HEK293T (cell line): ENCODE measurements around the gene SLC5A9.
A peak's percentile ranks its signal among the peaks of the same experiment; 100 is the strongest.

Experiments used
- CTCF ChIA-PET: fragments of 350-600 bp; formaldehyde crosslinking; extraction: SDS; loops from one replicate; lab custom pipeline; 2021; ENCODE audit warnings: antibody characterized with exemption, inconsistent platforms; lab: Yijun Ruan, JAX
- POLR2A ChIA-PET: fragments of 350-600 bp; formaldehyde crosslinking; extraction: SDS; loops from one replicate; lab custom pipeline; 2020; ENCODE audit warnings: antibody characterized with exemption, inconsistent platforms; lab: Yijun Ruan, JAX
- DNase-seq: peaks from one replicate; pipeline ENCODE4 v3.0.0; 2012; ENCODE audit warnings: mixed read lengths; ENCODE audit errors: extremely low spot score
- ARNT ChIP-seq: fragments of 450-650 bp; IDR thresholded peaks from 2 replicates; pipeline ENCODE4 v1.6.1; 2017; ENCODE audit warnings: mild to moderate bottlenecking
- BHLHE40 ChIP-seq: fragments of 450-650 bp; IDR thresholded peaks from 2 replicates; pipeline ENCODE4 v1.6.1; 2016; ENCODE audit warnings: mild to moderate bottlenecking, moderate library complexity, borderline replicate concordance
- CTBP1 ChIP-seq: fragments of 450-650 bp; IDR thresholded peaks from 2 replicates; pipeline ENCODE4 v1.6.1; 2016; ENCODE audit warnings: borderline replicate concordance
- ELF4 ChIP-seq: fragments of 450-650 bp; IDR thresholded peaks from 2 replicates; pipeline ENCODE4 v1.6.1; 2017; ENCODE audit warnings: antibody characterized with exemption
- FOXA1 ChIP-seq: fragments of 450-650 bp; IDR thresholded peaks from 2 replicates; pipeline ENCODE4 v1.6.1; 2016; ENCODE audit warnings: mild to moderate bottlenecking
- FOXK2 ChIP-seq: fragments of 450-650 bp; IDR thresholded peaks from 2 replicates; pipeline ENCODE4 v1.6.1; 2016; ENCODE audit warnings: mild to moderate bottlenecking
- FOXM1 ChIP-seq: fragments of 450-650 bp; IDR thresholded peaks from 2 replicates; pipeline ENCODE4 v1.6.1; 2017; ENCODE audit warnings: mild to moderate bottlenecking, borderline replicate concordance
- HDGF ChIP-seq: fragments of 450-650 bp; IDR thresholded peaks from 2 replicates; pipeline ENCODE4 v1.6.1; 2017; ENCODE audit warnings: antibody characterized with exemption, borderline replicate concordance
- L3MBTL2 ChIP-seq: fragments of 450-650 bp; conservative IDR thresholded peaks from 2 replicates; pipeline ENCODE4 v1.6.1; 2016; ENCODE audit warnings: mild to moderate bottlenecking
- LEF1 ChIP-seq: fragments of 450-650 bp; IDR thresholded peaks from 2 replicates; pipeline ENCODE4 v1.6.1; 2017; ENCODE audit warnings: mild to moderate bottlenecking, borderline replicate concordance
- NFRKB ChIP-seq: fragments of 450-650 bp; IDR thresholded peaks from 2 replicates; pipeline ENCODE4 v1.6.1; 2016; ENCODE audit warnings: mild to moderate bottlenecking, moderate library complexity
- PKNOX1 ChIP-seq: fragments of 450-650 bp; IDR thresholded peaks from 2 replicates; pipeline ENCODE4 v1.6.1; 2016
- SP1 ChIP-seq: fragments of 450-650 bp; IDR thresholded peaks from 2 replicates; pipeline ENCODE4 v1.6.1; 2017
- SUZ12 ChIP-seq: fragments of 450-650 bp; IDR thresholded peaks from 2 replicates; pipeline ENCODE4 v1.6.1; 2016; ENCODE audit warnings: mild to moderate bottlenecking
- TARDBP ChIP-seq: fragments of 450-650 bp; IDR thresholded peaks from 2 replicates; pipeline ENCODE4 v1.6.1; 2016
- ZNF384 ChIP-seq: fragments of 450-650 bp; IDR thresholded peaks from 2 replicates; pipeline ENCODE4 v1.6.1; 2016

SLC5A9 gene

DNA sequence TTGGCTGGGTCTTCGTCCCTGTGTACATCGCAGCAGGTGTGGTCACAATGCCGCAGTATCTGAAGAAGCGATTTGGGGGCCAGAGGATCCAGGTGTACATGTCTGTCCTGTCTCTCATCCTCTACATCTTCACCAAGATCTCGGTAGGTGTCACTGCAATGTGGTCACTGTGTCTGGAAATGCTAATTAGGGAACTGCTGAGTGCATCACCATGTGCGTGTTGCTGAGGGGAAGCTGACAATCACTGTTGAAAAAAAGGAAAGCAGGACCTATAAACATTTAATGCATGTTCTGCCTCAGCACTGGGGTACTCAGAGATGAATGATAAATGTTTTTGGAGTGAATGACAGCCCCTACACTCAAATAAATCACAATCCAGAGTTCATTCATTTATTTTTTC, 6.8 kb downstream of the SLC5A9 start:
- DNase-seq: no peak
- POLR2A ChIA-PET: no interaction called here
- TF ChIP-seq TARDBP: no peak
- TF ChIP-seq LEF1: no peak
- TF ChIP-seq FOXM1: no peak
- TF ChIP-seq ARNT: no peak
- TF ChIP-seq PKNOX1: no peak
- TF ChIP-seq SUZ12: no peak
- no peak for TF ChIP-seq NFRKB
- no peak for TF ChIP-seq FOXA1
- TF ChIP-seq L3MBTL2: no peak
- no peak for TF ChIP-seq BHLHE40
- TF ChIP-seq ZNF384: no peak
- TF ChIP-seq CTBP1: no peak
- TF ChIP-seq HDGF: no peak
- TF ChIP-seq SP1: no peak
- TF ChIP-seq FOXK2: no peak
- no peak for TF ChIP-seq ELF4
- CTCF ChIA-PET: no interaction called here

- no peak for DNase-seq
- POLR2A ChIA-PET: no interaction called here
- CTCF ChIA-PET: interaction anchor here (0.5 kb wide), 1 partner anchor 201 kb away, joined by 3 read pairs; no protein-coding TSS in a partner anchor
- TF ChIP-seq ZNF384 (no peak), HDGF (no peak), TARDBP (no peak), FOXM1 (no peak), PKNOX1 (no peak), CTBP1 (no peak), NFRKB (no peak), FOXA1 (no peak), ELF4 (no peak), SUZ12 (no peak), FOXK2 (no peak), SP1 (no peak), LEF1 (no peak)
Observed at GRCh38 chr1:48230236-48230635, 7.7 kb downstream of the SLC5A9 start.

DNA sequence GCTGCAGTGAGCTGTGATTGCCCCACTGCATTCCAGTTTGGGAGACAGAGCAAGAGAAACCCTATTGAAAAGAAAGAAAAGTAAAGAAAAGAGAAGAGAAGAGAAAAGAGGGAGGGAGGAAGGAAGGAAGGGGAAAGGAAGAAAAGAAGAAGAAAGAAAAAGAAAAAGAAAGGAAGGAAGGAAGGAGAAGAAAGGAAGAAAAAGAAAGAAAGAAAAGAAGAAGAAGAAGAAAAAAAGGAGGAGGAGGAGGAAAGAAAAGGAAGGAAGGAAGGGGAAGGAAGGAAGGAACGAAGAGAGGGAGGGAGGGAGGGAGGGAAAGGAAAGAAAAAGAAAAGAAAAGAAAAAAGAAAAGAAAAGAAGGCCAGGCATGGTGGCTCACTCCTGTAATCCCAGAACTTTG, 10.2 kb downstream of the SLC5A9 start:
- CTCF ChIA-PET: no interaction called here
- no peak for DNase-seq
- TF ChIP-seq HDGF (no peak), CTBP1 (no peak), ZNF384 (no peak), LEF1 (no peak)
- POLR2A ChIA-PET: no interaction called here

DNA sequence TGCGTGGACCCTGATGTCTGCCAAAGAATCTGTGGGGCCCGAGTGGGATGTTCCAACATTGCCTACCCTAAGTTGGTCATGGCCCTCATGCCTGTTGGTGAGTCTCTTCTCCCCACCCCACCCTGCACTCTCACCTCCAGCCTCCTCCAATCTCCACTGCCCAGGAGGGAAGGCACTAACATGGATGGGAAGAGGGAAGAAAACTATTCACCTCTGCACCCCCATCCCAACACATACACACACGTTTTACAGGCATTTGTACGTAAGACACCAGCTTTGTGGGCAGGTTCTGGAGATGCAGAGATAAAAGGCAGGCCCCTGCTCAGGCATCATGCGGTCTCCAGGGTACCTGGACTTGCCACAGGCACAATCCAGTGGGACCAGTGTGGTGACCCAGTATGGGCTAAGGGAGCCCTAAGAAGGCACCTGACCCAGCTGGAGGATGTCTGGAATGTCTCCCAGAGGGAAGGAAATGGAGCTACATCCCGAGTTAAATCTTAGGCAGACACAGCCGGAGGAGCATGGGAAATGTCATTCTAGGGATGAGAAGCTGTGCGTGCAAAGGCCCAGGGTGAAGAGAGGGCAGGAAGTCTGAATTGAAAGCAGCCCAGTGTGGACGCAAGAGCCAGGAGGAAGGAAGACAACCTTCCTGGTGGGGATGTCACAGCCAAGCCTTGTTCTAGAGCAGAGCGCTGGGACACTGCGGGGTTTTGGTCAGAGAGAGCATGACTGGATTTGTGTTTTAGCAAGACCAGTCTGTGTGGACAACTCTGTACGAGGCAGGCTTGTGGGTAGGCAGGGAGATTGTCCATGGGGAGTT, 11.4 kb downstream of the SLC5A9 start:
- ChIA-PET POLR2A (no interaction called here), CTCF (no interaction called here)
- TF ChIP-seq NFRKB (no peak), ELF4 (no peak)
- no peak for DNase-seq

DNA sequence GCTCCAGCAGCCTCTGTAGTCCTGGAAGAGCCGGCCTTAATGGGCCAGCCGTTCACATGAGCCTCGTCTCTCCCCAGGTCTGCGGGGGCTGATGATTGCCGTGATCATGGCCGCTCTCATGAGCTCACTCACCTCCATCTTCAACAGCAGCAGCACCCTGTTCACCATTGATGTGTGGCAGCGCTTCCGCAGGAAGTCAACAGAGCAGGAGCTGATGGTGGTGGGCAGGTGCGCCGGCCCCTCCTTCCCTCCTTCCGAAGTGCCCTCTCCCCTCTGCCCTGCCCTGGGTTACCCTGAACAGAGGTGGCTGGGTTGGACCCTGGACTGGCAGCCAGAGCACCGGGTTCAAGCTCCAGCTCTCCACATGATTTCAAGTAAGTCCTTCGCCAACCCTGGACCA, 13.1 kb downstream of the SLC5A9 start:
- ChIA-PET CTCF (interaction anchor here (0.9 to 1.8 kb wide), 3 partner anchors 12 to 142 kb away, joined by 3 to 6 read pairs (median 3); no protein-coding TSS in a partner anchor), POLR2A (no interaction called here)
- no peak for TF ChIP-seq FOXK2
- TF ChIP-seq L3MBTL2: no peak
- TF ChIP-seq SP1: no peak
- TF ChIP-seq CTBP1: no peak
- TF ChIP-seq ZNF384: no peak
- TF ChIP-seq BHLHE40: no peak
- no peak for TF ChIP-seq HDGF
- TF ChIP-seq PKNOX1: no peak
- no peak for TF ChIP-seq FOXM1
- no peak for TF ChIP-seq FOXA1
- no peak for TF ChIP-seq SUZ12
- TF ChIP-seq NFRKB: no peak
- no peak for DNase-seq

GRCh38 chr1:48236716-48237470, 14.4 kb downstream of the SLC5A9 start:
- ChIA-PET CTCF (interaction anchor here (0.5 to 1.8 kb wide), 4 partner anchors 17 to 511 kb away, joined by 3 to 6 read pairs (median 4); no protein-coding TSS in a partner anchor), POLR2A (no interaction called here)
- TF ChIP-seq NFRKB: no peak
- no peak for TF ChIP-seq ARNT
- TF ChIP-seq TARDBP: no peak
- TF ChIP-seq FOXK2: no peak
- no peak for TF ChIP-seq FOXA1
- no peak for TF ChIP-seq FOXM1
- no peak for TF ChIP-seq SP1
- no peak for TF ChIP-seq ELF4
- TF ChIP-seq HDGF: no peak
- no peak for TF ChIP-seq LEF1
- TF ChIP-seq CTBP1: no peak
- TF ChIP-seq L3MBTL2: no peak
- DNase-seq: peak; percentile 55
